Stimulated activated CD8-positive, alpha-beta memory T cell treated with anti-CD3 and anti-CD28 coated beads, Interleukin-7, amount 100 ng/mL, for 1 hour (primary cell): ENCODE data around the gene PITRM1.
"Not testable (repeated sequence)": the region's sequence is repeated elsewhere in the genome, so short reads cannot be mapped to it uniquely, and the experiment has no call there.

ENCODE experiments used
- DNase-seq, 2 donors: peaks; one replicate each; pipeline ENCODE4 v3.0.0-alpha.2; 2020; ENCODE audit warnings: low read depth in 2 of 2

The PITRM1 gene

GRCh38 chr10:3172446-3173170 lies at the start of gene PITRM1:
Gene PITRM1 (minus strand): TSS chr10:3172782. CDS start chr10:3172772, 10 bp downstream.
- peak; percentile 96 to 97 for DNase-seq

- DNase-seq = no peak
These were observed 49.5 kb upstream of the PITRM1 start for GRCh38 chr10:3222068-3222467.

- DNase-seq = not testable (repeated sequence)
These were observed 49.0 kb upstream of the PITRM1 start for GRCh38 chr10:3221601-3222000.

GRCh38 chr10:3220853-3221252 lies 48.3 kb upstream of the PITRM1 start:
- no peak for DNase-seq

- not testable (repeated sequence) for DNase-seq
These were observed 46.5 kb upstream of the PITRM1 start for GRCh38 chr10:3219021-3219628.

GRCh38 chr10:3217853-3218252 lies 45.3 kb upstream of the PITRM1 start:
- DNase-seq = no peak

- no peak for DNase-seq
These were observed 44.7 kb upstream of the PITRM1 start for GRCh38 chr10:3217301-3217700.

GRCh38 chr10:3215153-3215775 lies 42.7 kb upstream of the PITRM1 start:
- DNase-seq = no peak

- no peak for DNase-seq
These were observed 41.4 kb upstream of the PITRM1 start for GRCh38 chr10:3213758-3214515.

GRCh38 chr10:3213208-3213607 lies 40.6 kb upstream of the PITRM1 start:
- no peak for DNase-seq

- DNase-seq = no peak
These were observed 37.8 kb upstream of the PITRM1 start for GRCh38 chr10:3210251-3210877.

GRCh38 chr10:3208481-3209406 lies 36.2 kb upstream of the PITRM1 start:
- DNase-seq = no peak

GRCh38 chr10:3207351-3207750 lies 34.8 kb upstream of the PITRM1 start:
- no peak for DNase-seq

GRCh38 chr10:3206511-3207157 lies 34.1 kb upstream of the PITRM1 start:
- DNase-seq = no peak

GRCh38 chr10:3203972-3204371 lies 31.4 kb upstream of the PITRM1 start:
- no peak for DNase-seq

- DNase-seq = no peak
These were observed 30.6 kb upstream of the PITRM1 start for GRCh38 chr10:3203016-3203811.

- DNase-seq = no peak
These were observed 29.2 kb upstream of the PITRM1 start for GRCh38 chr10:3201796-3202195.

- DNase-seq = no peak
These were observed 26.9 kb upstream of the PITRM1 start for GRCh38 chr10:3199488-3199887.

GRCh38 chr10:3198900-3199299 lies 26.3 kb upstream of the PITRM1 start:
- no peak for DNase-seq
